Endothelial cell of umbilical vein (primary cell): ENCODE measurements around the gene SOX2. TPM values are rescaled to one million over a fixed set of nuclear protein-coding genes. Genes with fewer than 3 reads are reported as not detected.

Source experiments
- BruUV-seq: library from RNA; stranded (reverse); fragments of 400-500 nt; replicated peaks from 2 replicates; lab custom pipeline; 2021; lab: Mats Ljungman, UMichigan
- CTCF ChIA-PET: fragments of 300-600, 350-600 bp; sonication (Branson Sonifier 250); formaldehyde crosslinking; loops from one replicate; lab custom pipeline; 2021; ENCODE audit warnings: antibody characterized with exemption, inconsistent platforms; lab: Charles Lee
- POLR2A ChIA-PET: fragments of 300-600, 350-600 bp; sonication (Branson Sonifier 250); formaldehyde crosslinking; loops from one replicate; lab custom pipeline; 2021; ENCODE audit warnings: antibody characterized with exemption, inconsistent platforms; lab: Charles Lee
- DNase-seq: peaks from one replicate; pipeline ENCODE4 v3.0.0-alpha.2; 2011; ENCODE audit warnings: low read depth, low spot score
- FAIRE-seq: peaks from 2 replicates; lab custom pipeline; 2011; peaks lifted over from hg19 to GRCh38; lab: Jason Lieb, UNC
- H2AFZ ChIP-seq: 2 replicates; pipeline ENCODE4 v1.6.0; 2012; ENCODE audit warnings: low read depth, low read length, control low read depth, inconsistent platforms
- H3K27ac ChIP-seq: 2 replicates; pipeline ENCODE4 v1.5.1; 2011; ENCODE audit warnings: low read depth, mild to moderate bottlenecking, control low read depth, low read length, moderate library complexity; ENCODE audit not compliant: insufficient read depth
- H3K27me3 ChIP-seq, 2 experiments: 2 replicates each; pipeline versions ENCODE4 v1.6.0 to v1.6.1; 2011; ENCODE audit warnings: low read length in 2 of 2, mixed read lengths in 1 of 2; ENCODE audit not compliant: control insufficient read depth in 2 of 2, insufficient read depth in 2 of 2
- H3K36me3 ChIP-seq, 2 experiments: 2 replicates in 1 of 2; 3 replicates in 1 of 2; pipeline ENCODE4 v1.5.1; 2011; ENCODE audit warnings: low read length in 2 of 2, mild to moderate bottlenecking in 1 of 2, moderate library complexity in 1 of 2; ENCODE audit not compliant: control insufficient read depth in 2 of 2, insufficient read depth in 2 of 2; ENCODE audit errors: extremely low read depth in 1 of 2
- H3K4me1 ChIP-seq: 3 replicates; pipeline ENCODE4 v1.5.1; 2011; ENCODE audit warnings: mild to moderate bottlenecking, low read length; ENCODE audit not compliant: control insufficient read depth, insufficient read depth; ENCODE audit errors: extremely low read depth
- H3K4me2 ChIP-seq: 2 replicates; pipeline ENCODE4 v1.6.1; 2011; ENCODE audit warnings: low read length, control low read depth, mixed read lengths; ENCODE audit not compliant: insufficient read depth
- H3K4me3 ChIP-seq, 3 experiments: fragments of 200-600 bp in 1 of 3; sonication (generic), shearing (Covaris generic) in 1 of 3; replicated peaks in 1 of 3; 2 replicates each; pipeline ENCODE4 v1.5.1; 2011 to 2016; ENCODE audit warnings: control low read depth in 3 of 3, low read length in 3 of 3, mild to moderate bottlenecking in 2 of 3, inconsistent platforms in 1 of 3, low read depth in 1 of 3, moderate library complexity in 1 of 3; ENCODE audit not compliant: insufficient read depth in 1 of 3
- H3K79me2 ChIP-seq: 2 replicates; pipeline ENCODE4 v1.6.0; 2012; ENCODE audit warnings: low read length, inconsistent platforms; ENCODE audit not compliant: control insufficient read depth, insufficient read depth
- H3K9ac ChIP-seq: replicated peaks from 2 replicates; pipeline ENCODE3; 2011; ENCODE audit warnings: low read length, control low read depth; ENCODE audit not compliant: insufficient read depth; ENCODE audit errors: extremely low read depth
- H3K9me1 ChIP-seq: replicated peaks from 3 replicates; pipeline ENCODE4 v1.6.0; 2011; ENCODE audit warnings: mild to moderate bottlenecking, low read length; ENCODE audit not compliant: control insufficient read depth, insufficient read depth; ENCODE audit errors: extremely low read depth
- H3K9me3 ChIP-seq: replicated peaks from 2 replicates; pipeline ENCODE4 v1.5.1; 2012; ENCODE audit warnings: low read length, inconsistent platforms; ENCODE audit not compliant: control insufficient read depth, insufficient read depth
- H4K20me1 ChIP-seq: replicated peaks from 2 replicates; pipeline ENCODE3; 2011; ENCODE audit warnings: mild to moderate bottlenecking, low read length; ENCODE audit not compliant: control insufficient read depth, insufficient read depth; ENCODE audit errors: extremely low read depth
- CTCF ChIP-seq, 2 donors: IDR thresholded peaks; 1 replicate in 1 of 2; 2 replicates in 1 of 2; pipeline ENCODE4 v1.5.1; 2011; ENCODE audit warnings: low read length in 2 of 2, mild to moderate bottlenecking in 2 of 2, moderate library complexity in 2 of 2, control low read depth in 1 of 2, inconsistent platforms in 1 of 2, low read depth in 1 of 2; ENCODE audit not compliant: insufficient read depth in 1 of 2; ENCODE audit errors: extremely low read depth in 1 of 2
- EZH2 ChIP-seq: IDR thresholded peaks from 2 replicates; pipeline ENCODE4 v1.6.1; 2012; ENCODE audit warnings: borderline replicate concordance, low read depth, mild to moderate bottlenecking, moderate library complexity, low read length, inconsistent platforms; ENCODE audit not compliant: severe bottlenecking
- FOS ChIP-seq: IDR thresholded peaks from 2 replicates; pipeline ENCODE4 v1.6.1; 2011; ENCODE audit warnings: mild to moderate bottlenecking, low read length, moderate library complexity, borderline replicate concordance; ENCODE audit not compliant: insufficient read depth
- GATA2 ChIP-seq: IDR thresholded peaks from 2 replicates; pipeline ENCODE4 v1.7.0; 2011; ENCODE audit warnings: low read depth, mild to moderate bottlenecking, moderate library complexity, mixed read lengths, low read length; ENCODE audit not compliant: insufficient read length, insufficient read depth
- JUN ChIP-seq: IDR thresholded peaks from 2 replicates; pipeline ENCODE4 v1.6.1; 2011; ENCODE audit warnings: borderline replicate concordance, low read depth; ENCODE audit not compliant: insufficient read length, insufficient read depth
- MAX ChIP-seq: IDR thresholded peaks from 2 replicates; pipeline ENCODE4 v1.6.1; 2011; ENCODE audit not compliant: insufficient read depth, insufficient read length
- MYC ChIP-seq: IDR thresholded peaks from one replicate; pipeline ENCODE4 v1.6.1; 2011; ENCODE audit warnings: mild to moderate bottlenecking, low read depth, low read length
- POLR2A ChIP-seq: IDR thresholded peaks from 2 replicates; pipeline ENCODE4 v1.6.1; 2012; ENCODE audit warnings: low read depth, mild to moderate bottlenecking, control low read depth, low read length
- POLR2AphosphoS5 ChIP-seq: IDR thresholded peaks from 2 replicates; pipeline ENCODE4 v1.6.1; 2012; ENCODE audit warnings: low read depth, mild to moderate bottlenecking, control low read depth, low read length, moderate library complexity; ENCODE audit not compliant: insufficient read depth
- dilution Hi-C: fragments of 300-500 bp; cut with MboI; formaldehyde crosslinking; loops from one replicate; pipeline ENCODE4 v1.15.0; 2019; ENCODE audit warnings: low sequenced_read_pairs; ENCODE audit not compliant: extremely low pct_ligation_motif_present
- intact Hi-C: fragments of 100-400 bp; cut with micrococcal nuclease; formaldehyde crosslinking; loops from one replicate; pipeline ENCODE4 v1.10.0; 2022
- polyA plus RNA-seq, 4 experiments: library from polyadenylated mRNA; depleted of rRNA in 3 of 4; stranded (reverse) in 3 of 4; unstranded in 1 of 4; fragments of >200 nt; gene quantifications; 2 replicates each; pipeline versions ENCODE4 v1.2.1 to v1.2.3, GENCODE V29; 2011 to 2012; ENCODE audit warnings: missing spikeins in 1 of 4
- total RNA-seq: library from RNA; stranded (reverse); gene quantifications from 2 replicates; pipeline ENCODE4 v1.2.3, GENCODE V29; 2021

Gene SOX2
- total and polyA plus RNA-seq, 2 donors (not counting 3 experiments of a cell fraction or from before 2014, with no cell fraction given) = 0.13 to 0.23 TPM

- Histone ChIP-seq H3K9me1 (no peaks in the 10 kb centered on the region), H3K4me2 (no peak overlapping the region), H3K36me3 (no peaks in the 10 kb centered on the region), H3K9me3 (no peaks in the 10 kb centered on the region), H3K27me3 (peaks cover 2 to 3% of the 10 kb centered on the region in 2 experiments), H3K9ac (no peak overlapping the region), H4K20me1 (no peaks in the 10 kb centered on the region), H3K4me1 (no peaks in the 10 kb centered on the region), H3K79me2 (no peaks in the 10 kb centered on the region), H3K4me3 (no peak overlapping the region), H3K27ac (no peak overlapping the region), H2AFZ (no peak overlapping the region)
- DNase-seq = no peak
- dilution Hi-C loops = no loop called here
- intact Hi-C loops = no loop called here
- no peak for FAIRE-seq
- ChIA-PET POLR2A (no interaction called here), CTCF (interaction anchor here (1.7 kb wide), 1 partner anchor 9 kb away, joined by 8 read pairs; no protein-coding TSS in a partner anchor)
- TF ChIP-seq FOS (no peak), GATA2 (no peak), MYC (no peak), JUN (no peak), CTCF (IDR thresholded peaks at IDR 0.05; ENCODE audit: extremely low read depth in 1 of 2, insufficient read depth in 1 of 2, low read depth in 1 of 2, low read length in 2 of 2) (no peak), EZH2 (no peak), MAX (no peak), POLR2A (no peak), POLR2AphosphoS5 (no peak)
- no TSS peak for BruUV-seq
These were observed 41.7 kb downstream of the SOX2 start for GRCh38 chr3:181753391-181753790.
